GM10847 (cell line): Measurements from ENCODE around the gene BHMT.

ENCODE experiments used
- POLR2A ChIP-seq: IDR thresholded peaks from 2 replicates; pipeline ENCODE4 v1.6.1; 2011; ENCODE audit not compliant: insufficient read length; ENCODE audit errors: extremely low read depth

BHMT gene

DNA sequence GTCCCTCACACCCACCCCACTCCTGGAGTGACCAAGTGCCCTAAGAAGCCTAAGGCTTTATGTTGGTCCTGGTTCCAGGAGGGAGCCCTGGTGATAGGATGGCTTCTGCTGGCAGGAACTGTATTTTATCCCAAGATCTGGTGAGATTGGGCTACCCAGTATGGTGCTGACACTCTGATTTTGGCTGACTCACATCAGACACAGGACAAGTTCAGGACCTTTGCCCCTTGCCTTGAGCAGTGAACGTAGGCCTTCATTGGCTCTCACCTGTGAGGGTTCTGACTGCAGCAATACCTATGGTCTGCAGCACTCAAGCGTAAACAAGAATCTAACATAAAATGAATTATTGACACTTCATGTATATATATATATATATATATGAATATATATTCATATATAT is 25.0 kb downstream of the BHMT start:
- no peak for TF ChIP-seq POLR2A

DNA sequence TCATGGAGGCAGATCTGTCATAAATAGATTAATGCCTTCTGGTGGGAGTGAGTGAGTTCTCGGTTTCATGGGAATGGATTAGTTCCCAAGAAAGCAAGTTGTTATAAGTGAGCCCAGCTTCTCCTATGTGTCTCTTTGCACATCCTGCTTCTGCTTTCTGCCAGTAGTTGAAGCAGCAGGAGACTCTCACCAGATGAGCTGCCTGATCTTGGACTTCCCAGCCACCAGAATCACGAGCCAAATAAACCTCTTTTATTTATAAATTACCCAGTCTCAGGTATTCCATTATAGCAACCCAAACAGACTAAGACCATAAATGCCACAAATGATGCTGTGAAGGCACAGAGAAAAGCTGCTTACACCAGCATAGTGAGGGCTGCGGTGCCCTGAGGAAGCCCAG is 28.9 kb downstream of the BHMT start:
- no peak for TF ChIP-seq POLR2A

DNA sequence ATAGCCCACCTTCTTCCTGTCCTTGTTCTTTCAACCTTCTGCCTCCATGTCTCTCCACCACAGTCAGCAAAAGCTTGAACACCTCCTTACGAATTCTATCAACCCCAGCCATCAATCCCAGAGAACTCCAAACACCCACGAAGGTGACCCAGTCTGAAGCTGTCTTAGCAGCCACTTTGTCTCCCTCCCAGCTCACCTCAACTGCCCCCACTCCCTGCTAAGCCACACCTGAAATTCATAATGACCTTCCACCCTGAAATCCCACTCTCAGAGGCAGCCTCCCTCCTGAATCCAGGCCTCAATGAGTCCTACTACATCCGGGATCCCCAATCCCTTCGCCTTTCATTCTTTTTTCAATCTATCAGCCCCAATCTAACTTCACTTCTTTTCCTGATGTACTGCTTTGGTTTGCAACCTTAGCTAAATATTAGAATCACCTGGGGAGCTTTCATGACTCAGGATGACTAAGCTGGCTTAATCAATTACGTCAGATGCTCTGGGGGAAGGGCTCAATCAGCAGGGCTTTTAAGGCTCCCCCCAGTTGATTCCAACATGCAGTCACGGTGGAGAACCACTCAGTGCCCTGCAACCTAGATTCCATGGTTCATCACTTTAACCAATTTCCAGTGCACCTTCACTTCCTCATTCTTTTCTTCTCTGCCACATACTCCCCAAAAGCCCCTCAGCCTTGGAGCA is 32.2 kb downstream of the BHMT start:
- TF ChIP-seq POLR2A, result no peak

- no peak for TF ChIP-seq POLR2A
Observed at GRCh38 chr5:79147076-79147475, 35.5 kb downstream of the BHMT start.

DNA sequence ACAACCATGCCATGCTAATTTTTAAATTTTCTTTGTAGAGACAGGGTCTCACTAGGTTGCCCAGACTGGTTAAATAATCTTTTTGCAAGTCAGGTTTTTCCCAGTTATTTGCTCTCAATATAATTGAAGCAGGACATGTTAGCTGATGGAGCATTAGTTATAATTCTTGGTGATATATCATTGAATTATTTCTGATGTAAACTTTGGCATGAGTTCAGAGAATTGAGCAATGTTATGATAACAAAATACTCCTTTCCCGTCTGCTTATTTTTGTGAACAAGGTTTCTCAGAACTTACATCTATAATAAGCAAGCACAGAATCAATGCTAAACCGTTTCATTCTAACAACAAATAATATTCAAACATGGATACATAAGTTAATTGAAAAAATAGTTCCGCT is 37.8 kb downstream of the BHMT start:
- TF ChIP-seq POLR2A, result no peak

GRCh38 chr5:79151942-79152671 is 40.5 kb downstream of the BHMT start:
- no peak for TF ChIP-seq POLR2A

GRCh38 chr5:79157305-79157704 is 45.7 kb downstream of the BHMT start:
- TF ChIP-seq POLR2A, result no peak

DNA sequence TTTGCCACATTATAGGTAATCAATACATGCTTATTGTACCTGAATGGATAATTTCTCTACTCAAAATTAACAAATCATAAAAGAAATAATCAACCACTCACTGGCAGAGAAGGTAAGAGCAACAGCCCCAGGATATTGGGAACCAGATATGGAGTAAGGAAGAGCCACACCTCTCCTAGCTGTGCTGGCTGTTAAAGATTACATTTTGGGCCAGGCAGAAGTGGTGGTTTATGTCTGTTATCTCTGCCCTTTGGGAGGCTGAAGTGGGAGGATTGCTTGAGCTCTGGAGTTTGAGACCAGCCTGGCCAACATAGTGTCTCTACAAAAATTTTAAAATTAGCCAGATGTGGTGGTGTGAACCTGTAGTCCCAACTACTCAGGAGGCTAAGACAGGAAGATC is 56.4 kb downstream of the BHMT start:
- no peak for TF ChIP-seq POLR2A

DNA sequence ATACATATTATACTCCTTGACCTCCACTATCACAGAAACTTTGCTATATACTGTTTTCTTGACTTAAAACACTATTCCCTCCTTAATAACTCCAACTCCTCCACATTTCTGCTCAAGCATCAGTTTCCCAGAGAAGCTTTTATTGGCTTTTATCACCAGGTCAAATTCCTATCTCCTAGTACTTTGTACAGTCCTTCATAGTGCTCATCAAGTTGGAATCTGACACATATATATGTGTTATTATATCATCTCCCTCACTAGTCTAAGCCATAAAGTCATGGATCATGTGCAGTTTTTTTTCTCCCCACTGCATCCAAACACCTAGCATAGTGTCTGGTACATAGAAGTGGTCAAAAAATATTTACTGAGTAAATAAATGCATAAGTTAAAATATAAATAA is 59.1 kb downstream of the BHMT start:
- TF ChIP-seq POLR2A, result no peak

DNA sequence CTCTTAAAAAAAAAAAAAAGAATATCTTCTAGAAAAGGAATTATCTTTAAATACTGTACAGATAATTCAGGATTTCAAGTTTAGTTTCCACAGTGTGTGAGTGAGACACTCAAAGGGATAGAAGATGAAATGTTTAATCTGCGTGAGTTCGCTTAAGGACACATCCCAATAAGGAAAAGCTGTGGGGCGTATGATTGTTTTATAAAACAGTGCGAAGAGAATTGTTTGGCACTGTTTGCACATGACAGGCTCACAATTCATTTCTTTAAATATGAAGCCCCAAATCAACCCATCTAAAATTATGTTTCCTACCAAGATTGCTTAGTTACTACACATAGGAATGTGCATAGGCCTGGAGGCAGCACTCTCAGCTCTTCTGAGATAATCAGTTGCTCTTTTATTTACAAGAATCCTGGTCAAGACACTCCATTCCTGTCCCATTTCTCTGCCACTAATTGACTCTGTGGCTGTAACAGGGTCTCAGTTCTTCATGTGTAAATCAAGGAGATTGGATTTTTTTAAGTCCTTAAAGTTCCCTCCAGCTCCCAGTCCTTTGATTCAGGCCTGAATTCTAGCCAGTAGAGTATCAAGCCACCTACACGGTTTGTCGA is 60.1 kb downstream of the BHMT start:
- TF ChIP-seq POLR2A, result no peak

- no peak for TF ChIP-seq POLR2A
Observed at GRCh38 chr5:79172269-79172668, 60.7 kb downstream of the BHMT start.

DNA sequence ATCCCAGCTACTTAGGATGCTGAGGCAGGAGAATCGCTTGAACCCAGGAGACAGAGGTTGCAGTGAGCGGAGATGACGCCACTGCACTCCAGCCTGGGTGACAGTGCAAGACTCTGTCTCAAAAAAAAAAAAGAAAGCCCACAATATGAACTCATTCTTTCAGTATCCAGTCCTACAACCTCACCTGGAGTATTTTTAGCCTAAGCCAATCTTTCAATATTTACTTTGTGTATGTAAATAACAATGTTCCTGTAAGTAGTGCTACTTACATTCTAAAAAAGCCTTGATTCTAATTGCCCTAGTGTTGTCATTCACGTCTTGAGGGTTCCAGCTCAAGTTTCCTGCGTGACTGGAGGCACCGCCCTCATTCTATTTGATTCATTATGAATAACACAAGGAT is 62.0 kb downstream of the BHMT start:
- no peak for TF ChIP-seq POLR2A

GRCh38 chr5:79181419-79182022 is 69.9 kb downstream of the BHMT start:
- no peak for TF ChIP-seq POLR2A
